ENCODE measurements around the gene TOB1.

TOB1 gene

DNA sequence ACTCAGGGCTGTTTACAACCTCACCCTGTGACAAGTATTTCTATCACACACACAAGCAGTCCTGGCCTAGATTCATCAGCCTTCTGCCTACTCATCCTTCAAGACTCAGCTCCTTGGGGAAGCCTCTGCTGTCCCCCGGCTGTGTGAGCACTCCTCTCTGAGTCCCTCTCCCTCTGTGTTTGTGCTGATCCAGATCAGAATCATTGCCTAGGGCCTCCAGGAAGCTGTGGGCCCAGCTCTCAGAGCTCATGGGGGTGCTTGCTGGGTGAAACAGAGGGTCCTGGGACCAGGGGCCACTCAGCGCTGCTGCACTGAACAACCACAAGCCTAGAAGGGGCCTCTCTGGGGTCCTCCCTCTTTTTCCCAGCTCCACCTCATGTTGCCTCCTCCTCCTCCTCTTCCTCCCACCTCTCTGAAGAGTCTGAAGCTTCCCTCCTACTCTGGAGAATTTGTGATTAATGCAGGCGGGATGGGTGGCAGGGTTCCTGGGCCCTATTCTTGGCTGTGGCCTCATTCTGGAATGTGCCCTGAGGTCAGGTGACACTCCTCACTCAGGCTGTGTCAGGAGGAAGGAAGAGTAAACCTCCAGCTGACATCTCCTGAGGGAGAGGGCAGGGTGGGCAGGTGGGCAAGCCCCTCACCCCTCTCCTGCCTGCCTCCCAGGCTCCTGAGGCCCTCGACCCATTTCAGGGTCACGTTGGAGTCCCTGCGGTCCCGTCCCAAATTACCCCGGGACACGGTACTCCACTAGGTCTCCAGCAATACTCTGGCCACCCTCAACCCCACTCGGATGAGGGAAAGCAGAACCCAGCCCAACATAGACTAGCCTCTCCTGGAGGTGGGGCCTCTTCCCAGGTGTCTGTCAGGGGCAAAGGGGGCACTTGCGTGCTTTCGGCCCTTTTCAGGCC lies 20.7 kb downstream of the TOB1 start:
- DNase-seq (ENCODE audit: low read depth), result peak; percentile 67
- TF ChIP-seq, protein P1, sequence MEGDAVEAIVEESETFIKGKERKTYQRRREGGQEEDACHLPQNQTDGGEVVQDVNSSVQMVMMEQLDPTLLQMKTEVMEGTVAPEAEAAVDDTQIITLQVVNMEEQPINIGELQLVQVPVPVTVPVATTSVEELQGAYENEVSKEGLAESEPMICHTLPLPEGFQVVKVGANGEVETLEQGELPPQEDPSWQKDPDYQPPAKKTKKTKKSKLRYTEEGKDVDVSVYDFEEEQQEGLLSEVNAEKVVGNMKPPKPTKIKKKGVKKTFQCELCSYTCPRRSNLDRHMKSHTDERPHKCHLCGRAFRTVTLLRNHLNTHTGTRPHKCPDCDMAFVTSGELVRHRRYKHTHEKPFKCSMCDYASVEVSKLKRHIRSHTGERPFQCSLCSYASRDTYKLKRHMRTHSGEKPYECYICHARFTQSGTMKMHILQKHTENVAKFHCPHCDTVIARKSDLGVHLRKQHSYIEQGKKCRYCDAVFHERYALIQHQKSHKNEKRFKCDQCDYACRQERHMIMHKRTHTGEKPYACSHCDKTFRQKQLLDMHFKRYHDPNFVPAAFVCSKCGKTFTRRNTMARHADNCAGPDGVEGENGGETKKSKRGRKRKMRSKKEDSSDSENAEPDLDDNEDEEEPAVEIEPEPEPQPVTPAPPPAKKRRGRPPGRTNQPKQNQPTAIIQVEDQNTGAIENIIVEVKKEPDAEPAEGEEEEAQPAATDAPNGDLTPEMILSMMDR (IDR thresholded peaks at IDR 0.05; ENCODE audit: insufficient read depth, low read depth, low read length, missing control alignments), result no peak
- no peak overlapping the region for H3K4me3 ChIP-seq (ENCODE audit: low read length)

DNA sequence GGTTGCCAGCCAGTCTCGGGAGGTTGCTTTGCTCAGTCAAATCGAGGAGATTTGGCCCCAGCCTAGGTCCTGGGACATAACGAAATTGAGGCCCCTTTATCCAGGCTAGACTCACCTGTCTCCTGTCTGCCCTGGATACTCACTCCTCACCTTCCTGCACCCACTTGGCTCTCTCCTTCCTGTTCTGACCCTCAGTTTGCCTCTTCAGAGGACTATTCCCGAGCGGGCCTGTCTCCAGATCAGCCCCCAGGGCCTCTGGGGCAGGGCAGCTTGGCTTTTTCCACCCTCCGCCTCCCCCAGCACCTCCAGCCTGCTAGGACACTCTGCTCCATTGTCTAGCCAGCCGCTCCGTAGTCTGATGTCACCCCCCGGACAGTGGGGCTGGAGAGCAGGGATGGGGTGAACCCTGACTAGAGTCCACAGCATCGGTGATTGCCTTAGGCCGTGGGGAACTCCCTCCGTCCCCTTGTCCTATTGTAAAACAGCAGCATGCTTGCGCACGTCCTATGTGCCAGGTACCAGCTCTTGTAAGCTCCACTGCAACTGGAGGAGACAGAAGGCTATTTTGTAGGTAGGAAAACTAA lies 21.9 kb downstream of the TOB1 start:
- H3K4me3 ChIP-seq (ENCODE audit: low read length), result no peak overlapping the region
- TF ChIP-seq, protein P1 (IDR thresholded peaks at IDR 0.05; ENCODE audit: insufficient read depth, low read depth, low read length, missing control alignments), result no peak
- peak; percentile 42 for DNase-seq (ENCODE audit: low read depth)

DNA sequence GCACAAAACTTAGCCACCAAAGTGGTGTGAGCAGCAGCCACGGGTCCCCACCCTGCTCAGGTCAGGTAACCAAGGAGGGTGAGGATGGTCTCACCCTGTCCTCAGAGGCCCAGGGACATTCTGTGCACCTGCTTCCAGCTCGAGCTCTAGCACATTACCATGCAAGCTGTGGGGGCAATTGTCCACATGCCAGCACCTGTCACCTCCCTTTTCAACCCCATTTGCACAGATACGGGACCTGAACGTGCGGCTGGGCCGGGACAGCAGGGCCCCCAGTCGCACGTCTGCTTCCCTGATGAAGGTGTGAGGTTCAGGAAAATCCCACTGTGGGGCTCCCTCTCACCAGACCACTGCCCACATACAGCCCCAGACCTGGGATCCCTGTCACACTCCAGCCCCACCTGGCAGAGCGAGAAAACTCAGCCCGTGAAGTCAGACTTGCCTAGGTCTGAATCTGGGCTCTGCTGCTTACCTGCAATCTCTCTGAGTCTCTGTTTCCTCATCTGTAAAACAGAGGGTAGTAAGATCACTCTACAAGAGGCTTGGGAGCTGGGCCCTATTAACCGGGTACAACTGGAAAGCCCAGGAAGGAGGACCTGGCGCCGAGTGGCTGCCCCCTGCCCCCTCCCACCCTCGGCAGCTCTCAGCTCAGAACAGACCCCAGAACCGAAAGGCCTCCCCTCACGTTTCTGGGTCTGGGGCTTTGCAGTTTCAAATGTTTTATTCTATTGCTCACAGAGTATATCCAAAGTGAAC lies 22.8 kb downstream of the TOB1 start:
- TF ChIP-seq, protein P1 (IDR thresholded peaks at IDR 0.05; ENCODE audit: insufficient read depth, low read depth, low read length, missing control alignments), result no peak
- H3K4me3 ChIP-seq (ENCODE audit: low read length), result no peak overlapping the region
- no peak for DNase-seq (ENCODE audit: low read depth)

DNA sequence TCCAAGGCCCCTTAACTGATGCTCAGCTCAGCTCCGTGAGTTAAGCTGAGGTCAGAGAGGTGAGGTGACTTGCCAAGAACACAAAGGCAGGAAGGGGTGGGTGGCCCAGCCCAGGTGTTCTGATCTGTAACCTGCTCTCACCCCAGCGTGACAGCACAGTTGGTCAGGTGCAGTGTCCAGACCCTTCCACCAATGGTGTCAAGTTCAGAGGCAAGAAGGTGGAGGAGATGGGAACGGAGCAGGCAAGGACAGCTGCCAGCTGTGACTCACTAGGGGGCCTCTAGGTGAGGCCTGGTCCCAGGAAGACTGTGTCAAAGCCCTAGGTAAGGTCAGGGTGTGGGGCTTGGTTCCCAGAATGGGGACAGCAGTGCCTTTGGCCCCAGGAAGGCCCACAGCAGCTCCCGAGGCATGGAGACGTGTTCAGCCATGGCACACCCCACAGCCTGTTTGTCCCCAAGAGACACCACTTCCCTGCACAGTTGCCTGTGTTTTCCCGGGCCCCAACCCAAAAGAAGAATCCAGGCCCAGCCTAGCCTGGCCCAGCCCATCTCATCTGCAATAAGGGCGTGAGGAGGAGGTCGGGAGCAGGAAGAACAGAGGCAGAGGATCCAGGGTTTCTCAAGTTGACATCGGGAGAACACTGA lies 23.5 kb downstream of the TOB1 start:
- no peak for DNase-seq (ENCODE audit: low read depth)
- TF ChIP-seq, protein P1 (IDR thresholded peaks at IDR 0.05; ENCODE audit: insufficient read depth, low read depth, low read length, missing control alignments), result no peak
- no peak overlapping the region for H3K4me3 ChIP-seq (ENCODE audit: low read length)

DNA sequence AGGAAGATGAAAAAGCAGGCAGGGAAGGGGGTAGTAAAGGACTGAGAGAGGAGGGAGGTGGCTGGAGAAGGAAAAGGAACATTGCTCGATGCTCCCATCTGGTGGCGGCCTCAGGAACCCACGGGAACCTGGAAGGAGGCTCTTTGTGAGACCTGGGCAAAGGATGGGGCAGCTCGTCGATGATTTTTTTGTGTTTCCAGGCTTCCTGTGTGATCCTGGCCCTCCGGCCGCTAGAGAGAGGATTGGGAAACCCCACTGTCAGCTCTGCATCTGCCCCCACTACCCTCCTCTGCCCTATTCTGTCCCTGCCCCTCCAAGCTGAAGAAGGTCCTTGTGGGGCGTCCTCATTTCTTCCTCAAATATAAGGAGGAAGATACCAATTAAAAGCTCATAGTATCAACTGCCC lies 24.2 kb downstream of the TOB1 start:
- no peak overlapping the region for H3K4me3 ChIP-seq (ENCODE audit: low read length)
- peak; percentile 74 for DNase-seq (ENCODE audit: low read depth)
- TF ChIP-seq, protein P1 (IDR thresholded peaks at IDR 0.05; ENCODE audit: insufficient read depth, low read depth, low read length, missing control alignments), result peak; percentile 86

DNA sequence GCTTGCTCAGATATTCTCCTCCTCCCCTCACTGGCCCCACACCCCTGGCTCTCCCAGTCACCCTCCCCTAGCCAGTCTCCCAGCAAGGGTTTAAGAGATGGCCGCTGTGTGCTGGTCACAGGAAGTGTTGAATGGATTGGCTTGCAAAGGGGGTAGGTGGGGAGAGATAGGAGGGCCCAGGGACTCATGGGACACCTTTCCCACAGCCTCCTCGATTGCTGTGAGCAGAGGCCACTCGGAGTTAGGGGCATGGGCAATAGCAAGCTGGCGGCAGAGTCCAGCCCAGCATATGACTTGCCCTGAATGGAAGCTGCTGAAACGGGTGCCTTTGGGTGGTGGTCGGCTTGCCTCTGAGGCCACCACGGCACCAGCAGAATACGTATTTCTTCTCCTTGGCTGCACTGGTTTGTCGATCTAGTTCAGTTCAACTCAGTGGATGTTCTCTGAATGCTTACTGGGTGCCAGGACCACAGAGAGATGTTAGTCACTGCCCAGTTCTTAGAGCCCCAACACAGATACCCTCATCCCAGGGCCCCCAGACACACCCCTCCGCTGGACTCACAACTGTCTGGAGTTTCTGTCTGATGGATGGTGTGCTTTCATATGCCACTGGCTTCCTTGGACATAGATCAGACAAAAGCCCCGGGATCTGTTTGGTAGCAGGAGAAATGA lies 24.7 kb downstream of the TOB1 start:
- no peak for DNase-seq (ENCODE audit: low read depth)
- TF ChIP-seq, protein P1 (IDR thresholded peaks at IDR 0.05; ENCODE audit: insufficient read depth, low read depth, low read length, missing control alignments), result no peak
- H3K4me3 ChIP-seq (ENCODE audit: low read length), result no peak overlapping the region

Data from epithelial cell of esophagus (primary cell).